GM10248 (cell line): ENCODE measurements around the gene CCR3.

ENCODE experiments used
- CTCF ChIA-PET: fragments of 300-600 bp; sonication (Branson Sonifier 250); formaldehyde crosslinking; extraction: SDS; loops from one replicate; lab custom pipeline; 2021; ENCODE audit warnings: antibody characterized with exemption; lab: Yijun Ruan, JAX
- POLR2A ChIA-PET: fragments of 350-650 bp; sonication (Branson Sonifier 250); formaldehyde crosslinking; extraction: SDS; loops from one replicate; lab custom pipeline; 2020; ENCODE audit warnings: antibody characterized with exemption; lab: Yijun Ruan, JAX
- DNase-seq: peaks from one replicate; pipeline ENCODE4 v3.0.0; 2012; ENCODE audit errors: extremely low spot score
- CTCF ChIP-seq: IDR thresholded peaks from 2 replicates; pipeline ENCODE4 v1.5.1; 2012; ENCODE audit warnings: mild to moderate bottlenecking, low read depth; ENCODE audit errors: extremely low read depth, missing control alignments, control extremely low read depth

The CCR3 gene

GRCh38 chr3:46277476-46277875, 35.2 kb downstream of the CCR3 start:
- no peak for TF ChIP-seq CTCF
- ChIA-PET POLR2A (no interaction called here), CTCF (interaction anchor here (1.7 to 1.9 kb wide), 2 partner anchors 11 to 83 kb away, joined by 7 to 8 read pairs; no protein-coding TSS in a partner anchor)
- no peak for DNase-seq

GRCh38 chr3:46278816-46279672, 36.8 kb downstream of the CCR3 start:
- ChIA-PET CTCF (interaction anchor here (1.2 to 1.4 kb wide), 2 partner anchors 90 to 99 kb away, joined by 5 read pairs; no protein-coding TSS in a partner anchor), POLR2A (no interaction called here)
- DNase-seq, result no peak
- no peak for TF ChIP-seq CTCF

GRCh38 chr3:46280105-46280797, 38.0 kb downstream of the CCR3 start:
- POLR2A ChIA-PET, result no interaction called here
- TF ChIP-seq CTCF, result no peak
- DNase-seq, result no peak
- CTCF ChIA-PET, result interaction anchor here (0.9 to 1.4 kb wide), 3 partner anchors 11 to 1087 kb away, joined by 3 to 5 read pairs (median 3); no protein-coding TSS in a partner anchor

GRCh38 chr3:46281551-46281950, 39.3 kb downstream of the CCR3 start:
- ChIA-PET POLR2A (no interaction called here), CTCF (no interaction called here)
- DNase-seq, result no peak
- no peak for TF ChIP-seq CTCF

- ChIA-PET POLR2A (no interaction called here), CTCF (no interaction called here)
- no peak for DNase-seq
- TF ChIP-seq CTCF, result no peak
Observed at GRCh38 chr3:46282041-46282440, 39.8 kb downstream of the CCR3 start.

- CTCF ChIA-PET, result no interaction called here
- POLR2A ChIA-PET, result no interaction called here
- DNase-seq, result no peak
- TF ChIP-seq CTCF, result no peak
Observed at GRCh38 chr3:46282696-46283095, 40.4 kb downstream of the CCR3 start.
